ENCODE results near the gene STEAP1B. TPM values are rescaled to one million over a fixed set of nuclear protein-coding genes. Genes with fewer than 3 reads are reported as not detected.
A peak's percentile ranks its signal among the peaks of the same experiment; 100 is the strongest.
"Not testable (repeated sequence)": the region's sequence is repeated elsewhere in the genome, so short reads cannot be mapped to it uniquely, and the experiment has no call there.

STEAP1B gene
- polyA plus RNA-seq, 1 donor: 1.6 TPM

DNA sequence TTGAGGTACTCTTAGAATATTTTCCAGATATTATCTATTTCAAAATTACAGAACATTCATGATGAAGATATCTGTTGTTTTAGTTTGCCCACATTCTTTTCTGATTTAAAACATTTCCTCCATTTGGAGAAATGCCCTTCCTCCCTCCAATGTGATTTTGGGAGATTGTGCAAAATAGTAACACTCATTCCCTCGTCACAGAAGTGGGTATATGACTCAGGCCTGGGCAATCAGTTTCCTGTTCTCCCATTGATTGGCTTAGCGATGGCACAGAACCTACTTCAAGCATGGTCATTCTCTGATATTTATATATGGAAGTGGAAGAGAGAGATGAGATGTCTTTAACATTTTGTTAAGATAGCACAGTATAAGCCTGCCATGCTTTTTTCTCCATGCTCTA, 3.1 kb downstream of the STEAP1B start:
- DNase-seq: not testable (repeated sequence)

- DNase-seq: not testable (repeated sequence)
Measured at GRCh38 chr7:22496296-22496888, 3.6 kb downstream of the STEAP1B start.

DNA sequence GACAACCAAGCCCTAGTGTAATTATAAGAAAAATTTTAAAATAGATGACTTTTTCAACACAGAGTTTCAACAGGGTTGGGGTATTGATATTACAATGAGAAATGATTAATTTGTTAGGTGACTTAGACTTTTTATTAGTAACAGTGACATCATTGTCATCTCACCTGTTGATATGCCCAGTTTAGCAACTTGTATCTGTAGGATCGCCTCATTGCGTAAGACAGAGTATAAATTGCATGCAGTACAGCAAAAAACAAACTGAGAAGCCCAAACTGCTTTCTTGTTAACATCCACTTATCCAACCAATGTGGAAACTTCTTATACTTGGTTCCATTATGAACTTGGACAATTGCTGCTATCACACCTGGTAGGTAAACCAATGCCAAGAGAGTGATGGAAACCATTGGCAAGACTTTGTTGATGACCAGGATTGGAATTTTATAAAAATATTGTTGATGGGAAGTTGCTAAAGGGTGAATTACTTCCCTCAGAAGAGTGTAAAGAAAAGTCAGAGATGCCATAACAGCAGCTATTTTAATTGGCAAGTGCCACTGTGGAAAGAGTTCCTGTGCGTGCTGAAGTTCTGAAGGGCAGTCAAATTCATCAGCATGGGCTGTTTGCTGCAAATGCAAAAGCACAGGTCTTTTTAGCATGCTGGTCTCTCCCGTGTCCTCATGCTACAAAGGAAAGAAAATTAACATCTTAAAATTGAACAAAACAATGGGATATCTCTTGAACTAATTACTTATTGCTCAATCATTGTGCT, 6.6 kb downstream of the STEAP1B start:
- DNase-seq: not testable (repeated sequence)

DNA sequence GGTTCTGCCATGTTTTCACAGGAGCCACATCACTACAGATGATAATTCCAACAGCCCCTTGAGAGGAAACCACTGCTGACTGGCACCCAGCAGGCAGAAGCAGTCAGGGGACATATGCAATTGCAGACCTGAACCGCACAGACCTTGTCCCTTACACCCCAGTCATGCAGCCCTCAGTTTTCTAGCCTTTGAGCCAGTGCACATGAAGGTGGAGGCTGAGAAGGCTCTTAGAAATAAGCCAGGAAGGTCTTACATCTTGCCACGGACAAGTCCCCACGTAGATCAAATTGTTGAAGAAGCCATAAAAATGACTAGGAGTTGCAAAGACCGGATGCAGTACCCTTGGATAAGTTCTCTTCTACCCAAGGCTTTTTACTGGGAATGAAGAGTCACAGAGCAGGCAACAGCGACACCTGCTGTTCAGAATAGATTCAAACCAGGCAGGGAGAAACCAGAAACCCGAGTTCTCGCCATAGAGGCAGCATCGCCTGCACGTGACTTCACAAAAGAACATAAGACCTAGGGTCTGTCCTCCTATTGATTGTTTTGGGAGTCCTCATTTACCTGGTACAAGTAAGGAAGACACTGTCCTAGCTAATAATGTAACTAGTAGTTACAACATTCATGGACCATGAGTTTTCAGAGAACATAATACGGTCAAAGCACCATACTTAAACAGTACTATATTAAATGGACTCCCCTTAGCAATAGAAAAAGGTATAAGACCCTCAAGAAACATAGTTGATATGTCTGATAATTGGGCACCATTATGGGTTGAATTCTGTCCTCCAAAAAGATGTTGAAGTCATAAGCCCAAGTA, 11.1 kb downstream of the STEAP1B start:
- DNase-seq: peak; percentile 83

- DNase-seq: no peak
Measured at GRCh38 chr7:22487978-22488642, 11.9 kb downstream of the STEAP1B start.

DNA sequence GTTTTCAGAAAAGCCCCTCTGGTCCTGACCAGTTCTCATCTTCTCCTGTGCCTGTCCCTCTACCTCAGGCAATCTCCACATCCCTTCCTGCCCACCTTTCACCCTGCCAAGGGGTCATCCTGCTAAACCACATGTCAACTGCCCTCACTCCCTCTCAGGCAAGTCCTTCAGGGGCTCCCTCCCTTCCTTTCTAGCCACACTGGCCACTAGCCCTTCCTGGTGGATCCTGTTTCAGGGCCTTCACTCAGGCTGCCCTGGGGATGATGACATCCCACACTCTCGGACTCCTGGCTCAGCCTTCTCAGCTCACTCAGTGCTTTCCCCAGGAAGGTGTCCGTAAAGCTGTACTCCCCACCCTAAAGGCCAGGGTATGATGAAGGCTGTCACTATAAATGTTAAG, 13.4 kb downstream of the STEAP1B start:
- no peak for DNase-seq

GRCh38 chr7:22485189-22485588, 14.8 kb downstream of the STEAP1B start:
- no peak for DNase-seq

DNA sequence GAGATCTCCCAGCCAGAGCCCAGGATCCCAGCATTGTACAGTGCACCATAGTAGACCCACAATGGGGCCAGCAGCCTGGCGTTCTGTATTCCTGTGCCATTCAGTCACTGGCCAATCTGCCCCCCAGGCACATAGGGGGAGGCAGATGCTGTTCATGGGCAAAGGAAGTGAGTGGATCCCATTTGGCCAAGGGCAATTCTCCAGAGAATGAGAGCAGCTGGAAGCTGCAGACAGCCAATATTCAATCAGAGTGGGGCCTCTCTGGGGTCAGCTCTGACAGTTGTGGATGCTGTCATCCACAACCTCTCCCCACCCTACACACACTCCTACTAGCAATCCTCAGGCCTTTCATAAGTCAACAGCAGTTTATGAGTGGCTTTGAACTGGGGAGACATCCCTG, 17.5 kb downstream of the STEAP1B start:
- DNase-seq: no peak

DNA sequence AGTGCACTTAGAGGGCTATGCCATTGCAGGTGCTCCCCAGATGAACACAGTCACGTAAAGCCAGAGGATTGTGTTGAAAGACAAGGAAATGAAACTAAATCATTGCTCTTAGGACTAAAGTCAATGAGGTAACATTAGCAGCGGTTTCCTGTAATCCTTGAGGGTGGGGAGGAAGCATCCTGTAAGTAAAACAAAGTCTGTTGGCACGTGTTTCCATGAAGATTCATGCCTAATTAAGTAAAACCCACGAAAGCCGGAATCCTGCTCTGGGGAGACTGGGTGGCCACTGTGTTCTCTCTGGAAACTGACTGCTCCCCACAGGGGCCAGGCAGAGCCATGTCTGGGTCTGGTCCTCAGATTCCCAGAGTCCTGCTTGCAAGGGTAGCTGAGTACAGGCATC, 18.3 kb downstream of the STEAP1B start:
- DNase-seq: no peak

DNA sequence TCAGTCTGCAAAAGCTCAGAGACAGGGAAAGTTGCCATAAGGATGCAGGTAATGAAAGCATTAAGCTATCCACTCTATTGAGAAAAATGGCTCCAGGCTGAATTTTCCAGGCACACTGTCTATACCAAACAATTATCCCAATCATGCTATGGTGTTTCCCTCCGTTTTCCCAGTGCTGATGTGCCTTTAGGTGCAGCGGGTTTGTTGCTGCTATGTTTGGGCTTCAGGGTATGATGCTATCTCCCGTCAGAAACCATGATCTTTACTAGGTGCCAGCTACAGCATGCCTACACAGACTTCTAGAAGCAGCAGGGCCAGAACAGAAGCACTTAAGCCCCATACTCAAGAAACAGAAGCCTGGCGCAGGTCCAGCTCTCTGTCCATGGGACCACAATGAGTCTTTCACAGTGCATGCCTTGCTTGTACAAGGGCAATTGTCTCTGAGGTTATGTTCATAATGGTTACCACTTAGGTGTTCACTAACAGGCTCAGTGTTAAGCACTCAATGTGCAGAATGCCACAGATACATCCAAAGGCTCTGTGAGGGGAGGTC, 19.4 kb downstream of the STEAP1B start:
- DNase-seq: no peak

DNA sequence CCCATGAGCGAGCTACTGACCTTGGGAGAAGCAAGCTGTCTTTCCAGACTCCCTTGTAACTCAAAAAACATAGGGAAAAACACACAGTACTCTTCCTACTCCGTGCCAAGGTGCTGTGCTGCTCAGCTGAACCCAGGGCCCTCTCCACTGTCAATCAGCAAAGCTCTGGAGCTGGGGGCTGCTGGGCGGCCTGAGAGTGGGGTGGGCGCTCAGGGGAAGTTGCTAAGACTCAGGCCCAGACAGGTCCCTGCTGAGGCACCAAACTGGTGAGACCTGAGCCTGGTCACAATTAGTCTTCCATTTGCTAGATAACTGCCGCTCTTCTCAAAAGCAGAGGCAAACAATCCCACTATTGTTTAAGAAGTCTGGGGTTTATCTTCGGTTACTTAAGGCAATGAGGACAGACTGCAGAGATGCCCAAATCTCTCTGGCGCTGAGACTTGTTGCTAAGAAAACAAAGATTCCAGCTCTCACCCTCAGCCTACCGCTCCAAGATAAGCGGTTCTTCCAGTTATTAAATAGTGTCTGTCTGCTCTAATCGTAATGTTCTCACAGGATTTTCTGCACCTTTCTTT, 22.0 kb downstream of the STEAP1B start:
- DNase-seq: no peak

- no peak for DNase-seq
Measured at GRCh38 chr7:22477262-22477661, 22.7 kb downstream of the STEAP1B start.

DNA sequence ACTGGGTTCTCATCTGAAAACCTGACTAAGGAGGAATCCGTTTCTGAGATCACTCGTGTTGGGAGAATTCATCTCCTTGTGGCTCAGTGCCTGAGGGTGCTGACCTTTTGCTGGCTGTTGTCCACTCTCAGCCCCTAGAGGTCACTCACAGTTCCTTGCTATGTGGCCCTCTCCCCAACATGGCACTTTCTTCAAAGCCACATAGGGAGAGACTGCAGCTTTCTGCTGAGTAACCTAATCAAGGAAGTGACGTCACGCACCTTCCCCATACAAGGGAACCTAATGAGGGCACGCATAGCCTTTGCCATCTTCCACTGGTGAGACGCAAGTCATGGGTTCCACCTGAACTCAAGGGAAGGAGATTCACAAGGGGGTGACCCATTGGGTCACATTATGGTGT, 23.2 kb downstream of the STEAP1B start:
- no peak for DNase-seq

- DNase-seq: no peak
Measured at GRCh38 chr7:22474645-22475044, 25.3 kb downstream of the STEAP1B start.

GRCh38 chr7:22470981-22471380, 29.0 kb downstream of the STEAP1B start:
- DNase-seq: no peak

GRCh38 chr7:22469371-22470143, 30.4 kb downstream of the STEAP1B start:
- no peak for DNase-seq

GRCh38 chr7:22468609-22469008, 31.4 kb downstream of the STEAP1B start:
- no peak for DNase-seq

GRCh38 chr7:22464299-22464698, 35.7 kb downstream of the STEAP1B start:
- no peak for DNase-seq

- no peak for DNase-seq
Measured at GRCh38 chr7:22460363-22460988, 39.5 kb downstream of the STEAP1B start.

DNA sequence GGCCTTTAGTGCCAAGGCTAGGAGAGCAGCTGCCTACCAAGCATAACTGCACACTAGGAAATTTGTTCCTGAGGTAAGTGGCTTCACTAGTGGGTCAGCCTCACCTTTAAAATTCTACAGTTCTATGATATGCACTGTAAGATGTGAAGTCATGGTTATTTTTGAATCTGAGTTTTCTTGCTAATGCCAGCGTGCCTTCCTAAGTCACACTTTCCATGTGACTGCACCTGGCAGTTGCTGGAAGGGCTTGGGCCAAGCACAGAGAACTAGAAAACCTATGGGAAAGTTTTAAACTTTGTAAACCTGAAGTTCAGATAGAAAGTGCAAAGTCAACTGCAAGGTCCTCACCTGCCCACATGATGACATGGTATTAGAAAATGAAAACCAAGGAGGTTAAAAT, 42.5 kb downstream of the STEAP1B start:
- DNase-seq: no peak

DNA sequence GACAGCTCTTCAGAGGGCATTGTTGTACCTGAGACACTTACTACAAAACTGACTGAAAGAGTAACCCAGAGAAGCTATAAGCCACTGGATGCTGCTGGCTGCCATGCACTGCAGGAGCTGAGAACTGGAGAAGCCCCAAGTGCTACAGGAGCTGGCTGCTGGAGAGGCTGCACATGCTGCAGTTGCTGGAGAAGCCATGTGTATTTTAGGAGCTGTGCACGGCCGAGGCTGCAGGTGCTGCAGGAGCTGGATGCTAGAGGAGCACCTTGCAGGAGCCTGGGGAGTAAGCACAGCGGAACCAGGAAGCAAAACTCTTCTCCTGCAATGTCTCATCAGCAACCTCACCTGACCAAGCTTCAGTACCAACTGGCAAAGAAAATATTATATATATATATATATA, 45.5 kb downstream of the STEAP1B start:
- DNase-seq: no peak

Measured in left kidney (tissue), 2 donors.